Suprapubic skin (tissue), 4 donors: ENCODE measurements around the gene GJA9. TPM values are rescaled to one million over a fixed set of nuclear protein-coding genes. Genes with fewer than 3 reads are reported as not detected.

Experiments
- DNase-seq, 2 donors: peaks; one replicate each; pipeline ENCODE4 v3.0.0-alpha.2; 2019; ENCODE audit warnings: low spot score in 2 of 2
- H3K27ac ChIP-seq: fragments of 200-600 bp; sonication (generic); one replicate; pipeline ENCODE4 v1.5.1; 2019
- H3K27me3 ChIP-seq: fragments of 200-600 bp; sonication (generic); one replicate; pipeline ENCODE4 v1.5.1; 2019
- H3K36me3 ChIP-seq: fragments of 200-600 bp; sonication (generic); one replicate; pipeline ENCODE4 v1.5.1; 2019
- H3K4me1 ChIP-seq: fragments of 200-600 bp; sonication (generic); one replicate; pipeline ENCODE4 v1.5.1; 2019
- H3K4me3 ChIP-seq: fragments of 200-600 bp; sonication (generic); one replicate; pipeline ENCODE4 v1.5.1; 2019; ENCODE audit warnings: mild to moderate bottlenecking
- H3K9me3 ChIP-seq: fragments of 200-600 bp; sonication (generic); one replicate; pipeline ENCODE4 v1.5.1; 2019
- CTCF ChIP-seq, 2 donors: fragments of 200-600 bp in 1 of 2; fragments of 450-650 bp in 1 of 2; sonication (generic) in 1 of 2; IDR thresholded peaks; one replicate each; pipeline ENCODE4 v1.5.1; 2016 to 2019; ENCODE audit warnings: antibody characterized with exemption in 2 of 2, mild to moderate bottlenecking in 1 of 2, moderate library complexity in 1 of 2
- EP300 ChIP-seq: sonication (generic); formaldehyde crosslinking; IDR thresholded peaks from one replicate; pipeline ENCODE4 v1.6.1; 2017; ENCODE audit warnings: antibody characterized with exemption
- POLR2A ChIP-seq, 2 donors: fragments of 450-650 bp; IDR thresholded peaks; one replicate each; pipeline ENCODE4 v1.6.1; 2017; ENCODE audit warnings: antibody characterized with exemption in 2 of 2, mild to moderate bottlenecking in 2 of 2, moderate library complexity in 2 of 2
- POLR2AphosphoS5 ChIP-seq, 3 donors: sonication (generic); formaldehyde crosslinking; IDR thresholded peaks; one replicate each; pipeline ENCODE4 v1.6.1; 2017; ENCODE audit warnings: antibody characterized with exemption in 3 of 3
- WGBS: methylation state at CpG from one replicate; pipeline ENCODE4 v1.1.5; 2018; 5-methylcytosine and 5-hydroxymethylcytosine counted together
- total RNA-seq, 4 donors: library from RNA; depleted of rRNA; stranded (reverse); fragments of >200 nt; gene quantifications; one replicate each; pipeline ENCODE4 v1.1.0, GENCODE V29; 2016

Gene GJA9
- total RNA-seq, result 1 to 10 TPM in 1 of 4 donors, not detected in 3; 1.1 TPM

- no peak for DNase-seq
- H3K4me1 ChIP-seq, result no peaks in the 10 kb centered on the region
- H3K27ac ChIP-seq, result no peak within 1 kb of the TSS
- no peaks in the 10 kb centered on the region for H3K27me3 ChIP-seq
- H3K4me3 ChIP-seq, result no peak within 1 kb of the TSS
- TF ChIP-seq POLR2AphosphoS5 (IDR thresholded peaks at IDR 0.05) (no peak), POLR2A (IDR thresholded peaks at IDR 0.05) (no peak), CTCF (IDR thresholded peaks at IDR 0.05) (no peak), EP300 (no peak)
- no peaks in the 10 kb centered on the region for H3K36me3 ChIP-seq
- H3K9me3 ChIP-seq, result no peaks in the 10 kb centered on the region
Measured at GRCh38 chr1:38881487-38881886, at the start of gene GJA9. Gene GJA9 (minus strand): TSS chr1:38881587. CDS start chr1:38876098, 5,489 bp downstream.

GRCh38 chr1:38929476-38929875 is 48.1 kb upstream of the GJA9 start:
- TF ChIP-seq EP300 (no peak), POLR2A (IDR thresholded peaks at IDR 0.05) (no peak), POLR2AphosphoS5 (IDR thresholded peaks at IDR 0.05) (no peak), CTCF (IDR thresholded peaks at IDR 0.05) (no peak)
- Histone ChIP-seq H3K36me3 (no peaks in the 10 kb centered on the region), H3K4me1 (no peaks in the 10 kb centered on the region), H3K27me3 (no peaks in the 10 kb centered on the region), H3K27ac (no peak overlapping the region), H3K4me3 (no peak overlapping the region), H3K9me3 (no peaks in the 10 kb centered on the region)
- DNase-seq, result no peak
- 68% methylated on average over 6 of the region's 6 CpGs for WGBS

- Histone ChIP-seq H3K27ac (no peak overlapping the region), H3K9me3 (no peaks in the 10 kb centered on the region), H3K36me3 (no peaks in the 10 kb centered on the region), H3K4me1 (no peaks in the 10 kb centered on the region), H3K4me3 (no peak overlapping the region), H3K27me3 (no peaks in the 10 kb centered on the region)
- no peak for DNase-seq
- TF ChIP-seq EP300 (no peak), POLR2AphosphoS5 (IDR thresholded peaks at IDR 0.05) (no peak), CTCF (IDR thresholded peaks at IDR 0.05) (no peak), POLR2A (IDR thresholded peaks at IDR 0.05) (no peak)
- 79% methylated on average over 8 of the region's 8 CpGs for WGBS
Measured at GRCh38 chr1:38929054-38929453, 47.7 kb upstream of the GJA9 start.

GRCh38 chr1:38926091-38926490 is 44.7 kb upstream of the GJA9 start:
- WGBS, result 81% methylated on average over 3 of the region's 3 CpGs
- no peaks in the 10 kb centered on the region for H3K27me3 ChIP-seq

GRCh38 chr1:38925391-38925790 is 44.0 kb upstream of the GJA9 start:
- Histone ChIP-seq H3K9me3 (no peaks in the 10 kb centered on the region), H3K4me3 (no peak overlapping the region), H3K27me3 (no peaks in the 10 kb centered on the region), H3K4me1 (no peaks in the 10 kb centered on the region), H3K27ac (no peak overlapping the region), H3K36me3 (no peaks in the 10 kb centered on the region)
- TF ChIP-seq POLR2A (IDR thresholded peaks at IDR 0.05) (no peak), CTCF (IDR thresholded peaks at IDR 0.05) (no peak), EP300 (no peak)
- WGBS, result 95% methylated on average over 2 of the region's 2 CpGs
- DNase-seq, result no peak

More at GRCh38 chr1:38926091-38926490, 44.7 kb upstream of the GJA9 start:
- no peaks in the 10 kb centered on the region for H3K36me3 ChIP-seq
- DNase-seq, result no peak
- no peaks in the 10 kb centered on the region for H3K9me3 ChIP-seq
- TF ChIP-seq EP300 (no peak), CTCF (IDR thresholded peaks at IDR 0.05) (no peak), POLR2A (IDR thresholded peaks at IDR 0.05) (no peak), POLR2AphosphoS5 (IDR thresholded peaks at IDR 0.05) (no peak)
- H3K4me3 ChIP-seq, result no peak overlapping the region
- no peaks in the 10 kb centered on the region for H3K4me1 ChIP-seq
- H3K27ac ChIP-seq, result no peak overlapping the region
